ENCODE results near the gene SEC62.

- TF ChIP-seq CTCF (conservative IDR thresholded peaks at IDR 0.05) (no peak), ZFX (IDR thresholded peaks at IDR 0.05) (no peak)
Measured at GRCh38 chr3:170044271-170044670, 77.7 kb downstream of the SEC62 start.
